ENCODE results near the gene LKAAEAR1. TPM values are rescaled to one million over a fixed set of nuclear protein-coding genes. Genes with fewer than 3 reads are reported as not detected.

The LKAAEAR1 gene
- total RNA-seq, 3 donors from 2014 or later: 0.64 TPM; not detected in 2

- Histone ChIP-seq H3K27ac (no peak overlapping the region), H3K9me3 (no peaks in the 10 kb centered on the region), H3K4me1 (peaks cover 8 to 9% of the 10 kb centered on the region in 2 donors), H3K27me3 (no peaks in the 10 kb centered on the region), H3K4me3 (no peak overlapping the region), H3K36me3 (no peaks in the 10 kb centered on the region)
- TF ChIP-seq POLR2A (IDR thresholded peaks at IDR 0.05): no peak
- no peak for TF ChIP-seq CTCF (IDR thresholded peaks at IDR 0.05)
- TF ChIP-seq POLR2AphosphoS5 (IDR thresholded peaks at IDR 0.05): no peak
- intact Hi-C loops (cut with DNase I; ENCODE audit: low total_unique reads): no loop called here
- DNase-seq (ENCODE audit: low spot score in 2 of 2): no peak
These were observed 8.6 kb downstream of the LKAAEAR1 start for GRCh38 chr20:64075556-64075955.

GRCh38 chr20:64074963-64075362 is 9.2 kb downstream of the LKAAEAR1 start:
- TF ChIP-seq POLR2A (IDR thresholded peaks at IDR 0.05) (no peak), POLR2AphosphoS5 (IDR thresholded peaks at IDR 0.05) (no peak), CTCF (IDR thresholded peaks at IDR 0.05) (no peak)
- H3K36me3 ChIP-seq: no peaks in the 10 kb centered on the region
- H3K4me1 ChIP-seq: peaks cover 8 to 9% of the 10 kb centered on the region in 2 donors
- DNase-seq (ENCODE audit: low spot score in 2 of 2): no peak
- no peaks in the 10 kb centered on the region for H3K9me3 ChIP-seq
- H3K27me3 ChIP-seq: no peaks in the 10 kb centered on the region
- H3K4me3 ChIP-seq: no peak overlapping the region
- intact Hi-C loops (cut with DNase I; ENCODE audit: low total_unique reads): no loop called here
- H3K27ac ChIP-seq: no peak overlapping the region

GRCh38 chr20:64074184-64074789 is 9.9 kb downstream of the LKAAEAR1 start:
- H3K36me3 ChIP-seq: no peaks in the 10 kb centered on the region
- H3K27ac ChIP-seq: no peak overlapping the region
- peaks cover 8 to 9% of the 10 kb centered on the region in 2 donors for H3K4me1 ChIP-seq
- intact Hi-C loops (cut with DNase I; ENCODE audit: low total_unique reads): no loop called here
- DNase-seq (ENCODE audit: low spot score in 2 of 2): no peak
- H3K27me3 ChIP-seq: no peaks in the 10 kb centered on the region
- H3K4me3 ChIP-seq: no peak overlapping the region
- H3K9me3 ChIP-seq: no peaks in the 10 kb centered on the region
- TF ChIP-seq POLR2A (IDR thresholded peaks at IDR 0.05) (no peak), CTCF (IDR thresholded peaks at IDR 0.05) (no peak), POLR2AphosphoS5 (IDR thresholded peaks at IDR 0.05) (no peak)

GRCh38 chr20:64073476-64074183 is 10.6 kb downstream of the LKAAEAR1 start:
- TF ChIP-seq POLR2A (IDR thresholded peaks at IDR 0.05): no peak
- TF ChIP-seq CTCF (IDR thresholded peaks at IDR 0.05): no peak
- TF ChIP-seq POLR2AphosphoS5 (IDR thresholded peaks at IDR 0.05): no peak
- DNase-seq (ENCODE audit: low spot score in 2 of 2): no peak
- H3K9me3 ChIP-seq: no peaks in the 10 kb centered on the region
- H3K27ac ChIP-seq: no peak overlapping the region
- no peak overlapping the region for H3K4me3 ChIP-seq
- peaks cover 3 to 4% of the 10 kb centered on the region in 2 donors for H3K4me1 ChIP-seq
- H3K36me3 ChIP-seq: no peaks in the 10 kb centered on the region
- no peaks in the 10 kb centered on the region for H3K27me3 ChIP-seq
- intact Hi-C loops (cut with DNase I; ENCODE audit: low total_unique reads): no loop called here

GRCh38 chr20:64072498-64073063 is 11.6 kb downstream of the LKAAEAR1 start:
- TF ChIP-seq POLR2A (IDR thresholded peaks at IDR 0.05) (no peak), POLR2AphosphoS5 (IDR thresholded peaks at IDR 0.05) (no peak), CTCF (IDR thresholded peaks at IDR 0.05) (no peak)
- DNase-seq (ENCODE audit: low spot score in 2 of 2): no peak
- Histone ChIP-seq H3K27me3 (no peaks in the 10 kb centered on the region), H3K4me3 (no peak overlapping the region), H3K4me1 (no peaks in the 10 kb centered on the region), H3K27ac (no peak overlapping the region), H3K9me3 (no peaks in the 10 kb centered on the region), H3K36me3 (no peaks in the 10 kb centered on the region)
- intact Hi-C loops (cut with DNase I; ENCODE audit: low total_unique reads): no loop called here

Data from breast epithelium (tissue), 4 donors.